DND-41 (cell line): ENCODE measurements around the gene PRKCA.

ENCODE experiments used
- ATAC-seq: fragments of 200-7000 bp; cut with Tn5 transposase; 3 replicates; pipeline ENCODE4 v1.9.1; 2021; ENCODE audit warnings: low read depth; ENCODE audit not compliant: insufficient read depth
- DNase-seq: peaks from one replicate; pipeline ENCODE4 v3.0.0-alpha.2; 2020
- H2AFZ ChIP-seq: 2 replicates; pipeline ENCODE4 v1.6.0; 2012; ENCODE audit warnings: low read depth, low read length
- H3K27ac ChIP-seq: 2 replicates; pipeline ENCODE4 v1.5.1; 2012; ENCODE audit warnings: low read length, inconsistent platforms
- H3K27me3 ChIP-seq: fragments of 200-600 bp; sonication (generic); 2 replicates; pipeline ENCODE4 v1.6.0; 2012; ENCODE audit warnings: low read length, mild to moderate bottlenecking, inconsistent platforms; ENCODE audit not compliant: insufficient read depth, poor library complexity
- H3K36me3 ChIP-seq: 2 replicates; pipeline ENCODE4 v1.5.1; 2012; ENCODE audit warnings: low read length, inconsistent platforms; ENCODE audit not compliant: insufficient read depth
- H3K4me1 ChIP-seq: 2 replicates; pipeline ENCODE4 v1.5.1; 2012; ENCODE audit warnings: mild to moderate bottlenecking, low read length; ENCODE audit not compliant: insufficient read depth
- H3K4me2 ChIP-seq: 2 replicates; pipeline ENCODE4 v1.6.0; 2012; ENCODE audit warnings: mild to moderate bottlenecking, moderate library complexity, low read length, inconsistent platforms; ENCODE audit not compliant: insufficient read depth
- H3K4me3 ChIP-seq, 2 experiments: fragments of 200-600 bp in 1 of 2; shearing (Covaris generic) in 1 of 2; 2 replicates each; pipeline ENCODE4 v1.5.1; 2012 to 2016; ENCODE audit warnings: inconsistent platforms in 2 of 2, low read length in 2 of 2, mild to moderate bottlenecking in 2 of 2, low read depth in 1 of 2, moderate library complexity in 1 of 2
- H3K79me2 ChIP-seq: 2 replicates; pipeline ENCODE4 v1.6.0; 2012; ENCODE audit warnings: low read length, inconsistent platforms; ENCODE audit not compliant: insufficient read depth
- H3K9ac ChIP-seq: 2 replicates; pipeline ENCODE4 v1.6.0; 2012; ENCODE audit warnings: low read depth, mild to moderate bottlenecking, inconsistent platforms, low read length, moderate library complexity
- H3K9me3 ChIP-seq: 2 replicates; pipeline ENCODE4 v1.5.1; 2012; ENCODE audit warnings: low read length, moderate library complexity, mild to moderate bottlenecking, inconsistent platforms; ENCODE audit not compliant: insufficient read depth, severe bottlenecking
- H4K20me1 ChIP-seq: 2 replicates; pipeline ENCODE4 v1.6.0; 2012; ENCODE audit warnings: low read length; ENCODE audit not compliant: insufficient read depth
- CTCF ChIP-seq: IDR thresholded peaks from 2 replicates; pipeline ENCODE4 v1.5.1; 2012; ENCODE audit warnings: borderline replicate concordance, low read length, moderate library complexity, mild to moderate bottlenecking; ENCODE audit not compliant: poor library complexity, severe bottlenecking; ENCODE audit errors: extremely low read depth
- EZH2 ChIP-seq: IDR thresholded peaks from 3 replicates; pipeline ENCODE4 v1.6.1; 2012; ENCODE audit warnings: borderline replicate concordance, low read depth, mild to moderate bottlenecking, moderate library complexity, low read length, inconsistent platforms; ENCODE audit not compliant: severe bottlenecking

Gene PRKCA

GRCh38 chr17:66469461-66469860, 167.0 kb downstream of the PRKCA start:
- H3K79me2 ChIP-seq, result peaks cover 49% of the 10 kb centered on the region
- H3K27ac ChIP-seq, result no peak overlapping the region
- no peak overlapping the region for H2AFZ ChIP-seq
- no peak overlapping the region for H3K9ac ChIP-seq
- no peaks in the 10 kb centered on the region for H3K27me3 ChIP-seq
- H3K4me1 ChIP-seq, result peaks cover 51% of the 10 kb centered on the region
- ATAC-seq (no peak), DNase-seq (no peak)
- 0 out of 2 replicates have a peak, but pooled peaks cover 3% of the 10 kb centered on the region for H4K20me1 ChIP-seq
- H3K36me3 ChIP-seq, result no peaks in the 10 kb centered on the region
- no peak overlapping the region for H3K4me2 ChIP-seq
- H3K9me3 ChIP-seq, result no peaks in the 10 kb centered on the region
- H3K4me3 ChIP-seq, result no peak overlapping the region
- no peak for TF ChIP-seq EZH2

- TF ChIP-seq EZH2, result no peak
- no peak for TF ChIP-seq CTCF
- no peak overlapping the region for H3K9ac ChIP-seq
- no peaks in the 10 kb centered on the region for H3K9me3 ChIP-seq
- peaks cover 52% of the 10 kb centered on the region for H3K79me2 ChIP-seq
- H4K20me1 ChIP-seq, result 0 out of 2 replicates have a peak, but pooled peaks cover 3% of the 10 kb centered on the region
- DNase-seq, result no peak
- H3K4me2 ChIP-seq, result no peak overlapping the region
- H3K27me3 ChIP-seq, result no peaks in the 10 kb centered on the region
- H2AFZ ChIP-seq, result no peak overlapping the region
- no peak for ATAC-seq
- H3K36me3 ChIP-seq, result no peaks in the 10 kb centered on the region
- no peak overlapping the region for H3K4me3 ChIP-seq
- no peak overlapping the region for H3K27ac ChIP-seq
- H3K4me1 ChIP-seq, result peaks cover 47% of the 10 kb centered on the region
These were observed 167.5 kb downstream of the PRKCA start for GRCh38 chr17:66469890-66470289.

GRCh38 chr17:66472123-66472522, 169.7 kb downstream of the PRKCA start:
- no peak overlapping the region for H2AFZ ChIP-seq
- H4K20me1 ChIP-seq, result 0 out of 2 replicates have a peak, but pooled peaks cover 6% of the 10 kb centered on the region
- H3K79me2 ChIP-seq, result peaks cover 60% of the 10 kb centered on the region
- no peaks in the 10 kb centered on the region for H3K9me3 ChIP-seq
- no peaks in the 10 kb centered on the region for H3K27me3 ChIP-seq
- H3K27ac ChIP-seq, result no peak overlapping the region
- H3K9ac ChIP-seq, result no peak overlapping the region
- H3K4me1 ChIP-seq, result peaks cover 25% of the 10 kb centered on the region
- no peak overlapping the region for H3K4me2 ChIP-seq
- H3K36me3 ChIP-seq, result no peaks in the 10 kb centered on the region
- DNase-seq, result no peak
- no peak for ATAC-seq
- TF ChIP-seq CTCF (no peak), EZH2 (no peak)
- H3K4me3 ChIP-seq, result no peak overlapping the region

GRCh38 chr17:66474258-66474657, 171.8 kb downstream of the PRKCA start:
- H3K9ac ChIP-seq, result no peak overlapping the region
- H3K4me3 ChIP-seq, result no peak overlapping the region
- no peak overlapping the region for H3K4me2 ChIP-seq
- no peak overlapping the region for H3K27ac ChIP-seq
- no peaks in the 10 kb centered on the region for H3K36me3 ChIP-seq
- no peaks in the 10 kb centered on the region for H3K27me3 ChIP-seq
- H4K20me1 ChIP-seq, result 0 out of 2 replicates have a peak, but pooled peaks cover 6% of the 10 kb centered on the region
- no peak overlapping the region for H2AFZ ChIP-seq
- H3K79me2 ChIP-seq, result peaks cover 41% of the 10 kb centered on the region
- H3K4me1 ChIP-seq, result peaks cover 4% of the 10 kb centered on the region; the same call in 1 of the 2 replicates
- no peak for DNase-seq
- TF ChIP-seq CTCF (no peak), EZH2 (no peak)
- no peaks in the 10 kb centered on the region for H3K9me3 ChIP-seq
- ATAC-seq, result no peak
